AG09319 (cell line): Measurements from ENCODE around the gene CFAP100.

Experiments used
- DNase-seq: peaks from one replicate; pipeline ENCODE4 v3.0.0-alpha.2; 2010; ENCODE audit warnings: low read depth; ENCODE audit errors: extremely low read depth
- CTCF ChIP-seq: IDR thresholded peaks from 2 replicates; pipeline ENCODE4 v1.5.1; 2011; ENCODE audit warnings: low read depth, mild to moderate bottlenecking, inconsistent platforms, low read length, moderate library complexity

The CFAP100 gene

GRCh38 chr3:126461450-126462070, 66.9 kb downstream of the CFAP100 start:
- DNase-seq: no peak
- TF ChIP-seq CTCF: no peak

DNA sequence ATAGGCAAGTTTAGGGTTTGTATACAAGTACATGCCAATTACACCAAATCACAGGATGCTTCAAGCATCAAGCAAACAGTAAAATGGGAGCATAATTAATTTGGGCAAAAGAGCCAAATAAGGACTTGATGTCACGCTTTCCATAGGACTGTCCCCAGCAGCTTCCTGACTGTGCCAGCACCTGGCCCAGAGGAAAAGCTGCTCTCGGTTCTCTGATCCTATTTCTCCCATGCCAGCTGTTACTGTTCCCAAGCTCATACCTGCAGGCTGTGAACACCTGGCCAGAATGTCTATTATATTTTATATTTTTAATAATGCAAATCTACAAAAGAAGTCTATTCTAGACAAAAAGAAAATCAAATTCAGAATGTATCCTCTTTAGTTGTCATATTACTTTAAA, 68.8 kb downstream of the CFAP100 start:
- no peak for DNase-seq
- no peak for TF ChIP-seq CTCF

- TF ChIP-seq CTCF: no peak
These were observed 69.4 kb downstream of the CFAP100 start for GRCh38 chr3:126464093-126464492.

GRCh38 chr3:126464494-126464893, 69.8 kb downstream of the CFAP100 start:
- no peak for DNase-seq
- TF ChIP-seq CTCF: no peak

More at GRCh38 chr3:126464093-126464492, 69.4 kb downstream of the CFAP100 start:
- no peak for DNase-seq

DNA sequence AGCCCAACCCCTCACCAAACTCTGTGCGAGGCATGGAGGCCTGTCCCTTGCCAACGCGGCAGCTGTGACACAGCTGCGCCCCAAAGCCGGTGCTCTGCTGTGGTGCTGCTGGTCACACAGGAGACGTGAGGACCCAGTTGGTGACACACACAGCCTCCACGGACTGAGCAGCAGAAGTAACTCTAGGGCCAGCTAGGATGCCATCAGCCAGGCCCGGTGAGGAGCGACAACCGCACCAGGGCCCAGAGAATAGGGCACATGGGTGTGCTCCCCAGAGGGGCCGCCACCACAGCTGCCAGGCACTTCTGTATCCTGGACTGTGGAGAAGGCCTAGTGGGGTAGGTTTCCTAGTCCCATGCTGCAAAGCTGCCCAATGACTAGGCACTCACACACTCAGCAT, 70.3 kb downstream of the CFAP100 start:
- no peak for TF ChIP-seq CTCF

DNA sequence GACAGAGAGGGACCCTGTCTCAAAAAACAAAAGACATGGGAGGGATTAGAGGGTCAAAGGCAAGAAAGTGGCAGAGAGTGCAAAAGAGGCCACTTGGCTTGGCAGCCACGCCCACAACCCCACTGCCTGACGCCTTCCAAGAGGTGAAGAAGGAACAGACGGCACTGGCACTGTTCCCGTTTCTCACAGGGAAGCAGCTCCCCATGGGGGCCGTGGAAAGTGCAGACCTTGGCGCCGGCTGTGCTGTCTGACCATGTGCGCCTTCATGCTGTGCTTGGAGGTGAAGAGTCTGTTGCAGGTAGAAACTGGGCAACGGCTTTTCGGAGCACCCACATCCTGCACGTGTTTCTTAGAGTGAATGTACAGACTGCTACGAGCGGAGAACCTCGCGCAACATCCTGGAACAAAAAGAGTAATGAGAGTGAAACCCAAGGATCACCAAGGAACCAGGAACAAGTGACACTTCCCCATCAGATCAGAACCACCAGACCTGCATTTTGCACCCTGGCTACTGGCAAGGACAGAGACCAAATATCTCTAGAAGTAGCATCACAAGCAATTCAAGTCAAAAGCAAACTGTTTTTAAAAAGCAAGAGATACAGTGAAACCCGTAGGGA, 71.3 kb downstream of the CFAP100 start:
- TF ChIP-seq CTCF: no peak
- no peak for DNase-seq

More for the DNA sequence above, 70.3 kb downstream of the CFAP100 start:
- no peak for DNase-seq

- no peak for TF ChIP-seq CTCF
- DNase-seq: no peak
These were observed 72.3 kb downstream of the CFAP100 start for GRCh38 chr3:126466886-126467610.
